Gastroesophageal sphincter (tissue), 3 donors: ENCODE measurements around the gene GRK5.

Experiments used
- CTCF ChIP-seq, 4 experiments: fragments of 200-600 bp in 2 of 4; fragments of 450-650 bp in 2 of 4; sonication (generic) in 1 of 4; IDR thresholded peaks; one replicate each; pipeline ENCODE4 v1.5.1; 2017 to 2019; ENCODE audit warnings: antibody characterized with exemption in 4 of 4, mild to moderate bottlenecking in 2 of 4, moderate library complexity in 2 of 4
- POLR2A ChIP-seq, 2 donors: fragments of 450-650 bp; IDR thresholded peaks; one replicate each; pipeline ENCODE4 v1.6.1; 2017; ENCODE audit warnings: antibody characterized with exemption in 2 of 2, mild to moderate bottlenecking in 2 of 2, moderate library complexity in 1 of 2

- TF ChIP-seq CTCF (IDR thresholded peaks at IDR 0.05) = no peak
- no peak for TF ChIP-seq POLR2A (IDR thresholded peaks at IDR 0.05)
Observed at GRCh38 chr10:119346095-119346832, 138.9 kb downstream of the GRK5 start.
